CD4-positive, alpha-beta T cell (primary cell): ENCODE results near the gene ABHD17A. TPM values are rescaled to one million over a fixed set of nuclear protein-coding genes. Genes with fewer than 3 reads are reported as not detected.

ENCODE experiments used
- ATAC-seq: fragments of 200-7000 bp; cut with Tn5 transposase; one replicate; pipeline ENCODE4 v1.10.0; 2022; ENCODE audit warnings: mild to moderate bottlenecking; ENCODE audit not compliant: poor library complexity
- CTCF ChIA-PET: fragments of 350-600 bp; sonication (Branson Sonifier 250); formaldehyde crosslinking; loops from one replicate; lab custom pipeline; 2021; ENCODE audit warnings: antibody characterized with exemption, inconsistent platforms; lab: Charles Lee
- POLR2A ChIA-PET: fragments of 350-600 bp; sonication (Branson Sonifier 250); formaldehyde crosslinking; loops from one replicate; lab custom pipeline; 2021; ENCODE audit warnings: antibody characterized with exemption, inconsistent platforms; lab: Charles Lee
- DNase-seq, 14 experiments: peaks; one replicate each; pipeline ENCODE4 v3.0.0-alpha.2; 2013 to 2020; ENCODE audit warnings: mixed read lengths in 2 of 14
- H3K27ac ChIP-seq, 2 donors: one replicate each; pipeline versions ENCODE4 v1.5.1 to v1.7.0; 2013; ENCODE audit warnings: low read length in 2 of 2, low read depth in 1 of 2, mild to moderate bottlenecking in 1 of 2
- H3K27me3 ChIP-seq, 2 experiments: 1 replicate in 1 of 2; 2 replicates in 1 of 2; pipeline versions ENCODE4 v1.6.1 to v1.7.0; 2013; ENCODE audit warnings: low read length in 2 of 2, control low read depth in 1 of 2, mild to moderate bottlenecking in 1 of 2, moderate library complexity in 1 of 2; ENCODE audit not compliant: insufficient read depth in 2 of 2, control insufficient read depth in 1 of 2
- H3K36me3 ChIP-seq: one replicate; pipeline ENCODE4 v1.6.1; 2013; ENCODE audit warnings: low read length, control low read depth; ENCODE audit not compliant: insufficient read depth
- H3K4me1 ChIP-seq: one replicate; pipeline ENCODE4 v1.6.1; 2013; ENCODE audit warnings: low read length, control low read depth; ENCODE audit not compliant: insufficient read depth
- H3K4me3 ChIP-seq: one replicate; pipeline ENCODE4 v1.5.1; 2013; ENCODE audit warnings: mild to moderate bottlenecking, low read length, moderate library complexity
- H3K9me3 ChIP-seq, 2 experiments: 1 replicate in 1 of 2; 2 replicates in 1 of 2; pipeline versions ENCODE4 v1.6.1 to v1.7.0; 2013; ENCODE audit warnings: low read length in 2 of 2, mild to moderate bottlenecking in 2 of 2, control low read depth in 1 of 2, moderate library complexity in 1 of 2; ENCODE audit not compliant: control insufficient read depth in 1 of 2, insufficient read depth in 1 of 2
- H3K27ac Mint-ChIP-seq: one replicate; pipeline ENCODE4 v1.8.0; 2020; ENCODE audit warnings: mixed read lengths
- H3K27me3 Mint-ChIP-seq: one replicate; pipeline ENCODE4 v1.8.0; 2021; ENCODE audit warnings: mixed read lengths
- H3K36me3 Mint-ChIP-seq: one replicate; pipeline ENCODE4 v1.8.0; 2021; ENCODE audit warnings: low read depth, mixed read lengths
- H3K4me1 Mint-ChIP-seq: one replicate; pipeline ENCODE4 v1.8.0; 2021; ENCODE audit warnings: low read depth, mixed read lengths
- H3K4me3 Mint-ChIP-seq: one replicate; pipeline ENCODE4 v1.8.0; 2020; ENCODE audit warnings: mild to moderate bottlenecking, mixed read lengths
- H3K9me3 Mint-ChIP-seq: one replicate; pipeline ENCODE4 v1.8.0; 2020; ENCODE audit warnings: mixed read lengths
- intact Hi-C, 2 experiments: fragments of 100-400 bp; cut with DNase I in 1 of 2; cut with micrococcal nuclease in 1 of 2; formaldehyde crosslinking; loops; one replicate each; pipeline versions ENCODE4 v1.15.1 to v1.9.0; 2023 to 2025; cut with DNase I, micrococcal nuclease
- total RNA-seq, 174 experiments: library from RNA in 2 of 174; stranded (reverse) in 2 of 174; gene quantifications; one replicate each; pipeline ENCODE4 v1.2.3 and lab custom pipeline; 2021 to 2026
- TF ChIP-seq, protein P1 (sequence below): fragments of 200-600 bp; IDR thresholded peaks from one replicate; pipeline ENCODE4 v1.8.0; 2022; ENCODE audit warnings: antibody characterized with exemption, mild to moderate bottlenecking

The ABHD17A gene
- total RNA-seq, 2 experiments from 2014 or later, result 156 to 172 TPM

DNA sequence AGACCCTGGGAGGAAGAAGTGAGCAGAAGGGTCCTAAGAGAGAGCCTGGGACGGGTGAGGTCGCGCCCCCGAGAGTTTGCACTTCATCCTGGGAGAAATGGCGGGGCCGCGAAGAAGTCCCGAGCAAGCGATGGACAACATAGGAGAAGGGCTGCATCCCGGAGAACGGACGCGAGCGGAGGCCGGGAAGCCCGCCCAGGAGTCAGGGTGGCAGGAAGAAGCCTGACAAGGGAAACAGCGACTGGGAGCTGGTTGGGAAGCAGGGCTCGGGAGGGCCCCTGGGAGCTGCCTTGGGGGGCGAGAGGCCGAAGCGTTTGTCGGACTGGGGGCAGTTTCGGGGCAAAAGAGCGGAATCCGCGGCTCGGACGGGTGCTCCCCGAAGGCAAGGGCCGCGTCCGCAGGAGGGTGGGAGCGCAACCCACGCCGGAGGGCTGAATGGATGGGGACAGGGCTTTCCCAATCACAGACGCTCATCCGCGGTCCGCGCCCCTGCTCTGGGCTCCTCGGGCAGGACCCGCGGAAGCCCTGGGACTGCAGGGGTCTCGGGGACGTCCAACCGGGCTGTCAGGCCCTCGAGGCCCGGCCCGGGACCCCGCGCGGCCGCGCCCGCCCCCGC is 469 bp downstream of the ABHD17A start:
- H3K4me3 Mint-ChIP-seq, result peak overlapping the region; percentile 99
- CTCF ChIA-PET, result interaction anchor here (1.4 to 3.0 kb wide), 2 partner anchors 12 to 45 kb away, joined by 3 to 12 read pairs; no protein-coding TSS in a partner anchor
- DNase-seq (peak in 2 of 14 experiments; percentile 40 to 55), ATAC-seq (no peak)
- Histone ChIP-seq H3K4me3 (peak overlapping the region; percentile 100), H3K9me3 (no peaks in the 10 kb centered on the region), H3K36me3 (peaks cover 12% of the 10 kb centered on the region), H3K4me1 (peaks cover 48% of the 10 kb centered on the region), H3K27me3 (no peaks in the 10 kb centered on the region), H3K27ac (peak overlapping the region; percentile 90 to 94)
- intact Hi-C loops, result loop anchor here in 1 of 2 experiments (1.0 to 5.0 kb wide), 4 partner anchors 9 to 202 kb away; partner anchors contain the start of genes ADAT3 and SCAMP4
- H3K27ac Mint-ChIP-seq, result peak overlapping the region; percentile 100
- H3K9me3 Mint-ChIP-seq, result no peaks in the 10 kb centered on the region
- TF ChIP-seq, protein P1, sequence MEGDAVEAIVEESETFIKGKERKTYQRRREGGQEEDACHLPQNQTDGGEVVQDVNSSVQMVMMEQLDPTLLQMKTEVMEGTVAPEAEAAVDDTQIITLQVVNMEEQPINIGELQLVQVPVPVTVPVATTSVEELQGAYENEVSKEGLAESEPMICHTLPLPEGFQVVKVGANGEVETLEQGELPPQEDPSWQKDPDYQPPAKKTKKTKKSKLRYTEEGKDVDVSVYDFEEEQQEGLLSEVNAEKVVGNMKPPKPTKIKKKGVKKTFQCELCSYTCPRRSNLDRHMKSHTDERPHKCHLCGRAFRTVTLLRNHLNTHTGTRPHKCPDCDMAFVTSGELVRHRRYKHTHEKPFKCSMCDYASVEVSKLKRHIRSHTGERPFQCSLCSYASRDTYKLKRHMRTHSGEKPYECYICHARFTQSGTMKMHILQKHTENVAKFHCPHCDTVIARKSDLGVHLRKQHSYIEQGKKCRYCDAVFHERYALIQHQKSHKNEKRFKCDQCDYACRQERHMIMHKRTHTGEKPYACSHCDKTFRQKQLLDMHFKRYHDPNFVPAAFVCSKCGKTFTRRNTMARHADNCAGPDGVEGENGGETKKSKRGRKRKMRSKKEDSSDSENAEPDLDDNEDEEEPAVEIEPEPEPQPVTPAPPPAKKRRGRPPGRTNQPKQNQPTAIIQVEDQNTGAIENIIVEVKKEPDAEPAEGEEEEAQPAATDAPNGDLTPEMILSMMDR, result no peak
- peaks cover 33% of the 10 kb centered on the region for H3K36me3 Mint-ChIP-seq
- peaks cover 40% of the 10 kb centered on the region for H3K4me1 Mint-ChIP-seq
- H3K27me3 Mint-ChIP-seq, result no peaks in the 10 kb centered on the region
- POLR2A ChIA-PET, result interaction anchor here (0.6 to 3.0 kb wide), 7 partner anchors 8 to 58 kb away, joined by 3 to 29 read pairs (median 9); no protein-coding TSS in a partner anchor

DNA sequence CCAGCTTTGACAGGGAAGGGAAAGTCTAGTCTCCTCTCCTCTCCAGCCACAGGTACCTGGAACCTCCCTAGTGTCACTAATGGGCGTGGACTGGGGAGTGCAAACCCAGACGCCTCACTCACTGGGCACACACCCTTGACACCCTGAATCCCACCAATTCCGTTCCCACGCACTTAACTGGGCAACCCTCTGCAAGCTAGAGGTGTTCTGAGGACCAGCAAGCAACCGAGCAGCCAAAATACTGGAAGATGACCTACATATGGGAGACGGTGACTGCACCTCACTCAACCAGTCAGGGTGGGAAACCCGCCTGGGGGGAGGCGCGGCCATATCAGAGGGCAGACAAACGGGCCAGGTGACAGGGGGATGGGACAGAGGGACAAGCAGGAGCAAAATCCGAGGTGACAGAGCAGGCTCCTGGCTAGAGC is 991 bp downstream of the ABHD17A start:
- POLR2A ChIA-PET, result interaction anchor here (1.0 to 3.0 kb wide), 7 partner anchors 8 to 58 kb away, joined by 3 to 29 read pairs (median 9); no protein-coding TSS in a partner anchor
- Histone ChIP-seq H3K27ac (peak overlapping the region; percentile 90 to 94), H3K4me1 (peaks cover 48% of the 10 kb centered on the region), H3K4me3 (peak overlapping the region; percentile 100), H3K36me3 (peaks cover 12% of the 10 kb centered on the region), H3K9me3 (no peaks in the 10 kb centered on the region), H3K27me3 (no peaks in the 10 kb centered on the region)
- CTCF ChIA-PET, result interaction anchor here (1.4 to 3.0 kb wide), 2 partner anchors 12 to 45 kb away, joined by 3 to 12 read pairs; no protein-coding TSS in a partner anchor
- Mint-ChIP-seq H3K36me3 (peaks cover 33% of the 10 kb centered on the region), H3K27me3 (no peaks in the 10 kb centered on the region), H3K4me3 (peak overlapping the region; percentile 99), H3K27ac (peak overlapping the region; percentile 100), H3K9me3 (no peaks in the 10 kb centered on the region), H3K4me1 (peaks cover 40% of the 10 kb centered on the region)
- TF ChIP-seq, protein P1, result no peak
- DNase-seq (peak in 6 of 14 experiments; percentile 26 to 76 (median 66)), ATAC-seq (peak; percentile 8)
- intact Hi-C loops, result loop anchor here in 1 of 2 experiments (5.0 kb wide), 1 partner anchor 203 kb away; no protein-coding TSS in a partner anchor

DNA sequence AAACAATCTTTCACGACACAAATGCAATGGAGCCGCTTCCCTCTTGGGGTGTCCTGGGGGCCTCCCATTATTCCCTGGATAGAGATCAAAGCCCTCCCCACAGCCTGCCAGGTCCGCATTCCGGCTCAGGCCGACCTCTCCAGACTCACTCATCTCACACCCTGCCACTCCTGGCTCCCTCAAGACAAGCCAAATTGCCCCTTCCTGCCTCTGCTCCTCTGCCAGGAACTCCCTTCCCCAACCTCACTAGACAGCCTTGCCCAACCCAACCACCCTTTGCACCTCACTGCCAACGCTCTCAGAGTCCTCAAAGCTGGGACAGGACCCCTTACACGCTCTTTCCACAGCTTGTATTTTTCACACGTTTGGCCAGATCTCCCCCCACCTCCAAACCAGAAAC is 1.5 kb downstream of the ABHD17A start:
- ChIA-PET POLR2A (interaction anchor here (1.0 to 3.0 kb wide), 6 partner anchors 7 to 59 kb away, joined by 3 to 29 read pairs (median 7); no protein-coding TSS in a partner anchor), CTCF (interaction anchor here (1.4 to 3.0 kb wide), 2 partner anchors 13 to 46 kb away, joined by 3 to 12 read pairs; no protein-coding TSS in a partner anchor)
- Histone ChIP-seq H3K27ac (peak overlapping the region; percentile 90 to 94), H3K4me3 (peak overlapping the region; percentile 100), H3K27me3 (no peaks in the 10 kb centered on the region), H3K9me3 (no peaks in the 10 kb centered on the region), H3K4me1 (peaks cover 48% of the 10 kb centered on the region), H3K36me3 (peaks cover 12% of the 10 kb centered on the region)
- H3K4me1 Mint-ChIP-seq, result peaks cover 40% of the 10 kb centered on the region
- ATAC-seq (peak; percentile 8), DNase-seq (peak in 5 of 14 experiments; percentile 26 to 64 (median 43))
- H3K27ac Mint-ChIP-seq, result peak overlapping the region; percentile 100
- intact Hi-C loops, result loop anchor here in 1 of 2 experiments (5.0 kb wide), 1 partner anchor 204 kb away; no protein-coding TSS in a partner anchor
- H3K4me3 Mint-ChIP-seq, result peak overlapping the region; percentile 99
- peaks cover 33% of the 10 kb centered on the region for H3K36me3 Mint-ChIP-seq
- TF ChIP-seq, protein P1, result no peak
- no peaks in the 10 kb centered on the region for H3K9me3 Mint-ChIP-seq
- no peaks in the 10 kb centered on the region for H3K27me3 Mint-ChIP-seq
